KMS-11 (cell line): Measurements from ENCODE around the gene AMOTL1.
"Not testable (repeated sequence)": the region's sequence is repeated elsewhere in the genome, so short reads cannot be mapped to it uniquely, and the experiment has no call there.

Experiments used
- H2AFZ ChIP-seq: fragments of 200-600 bp; sonication (generic); 2 replicates; pipeline ENCODE4 v1.6.1; 2016; ENCODE audit warnings: antibody characterized with exemption, mixed run types, low read depth
- H3K27ac ChIP-seq: fragments of 200-600 bp; sonication (generic); 2 replicates; pipeline ENCODE4 v1.6.1; 2016; ENCODE audit warnings: mild to moderate bottlenecking, mixed run types
- H3K27me3 ChIP-seq: fragments of 200-600 bp; sonication (generic); 2 replicates; pipeline ENCODE4 v1.6.1; 2017; ENCODE audit warnings: mild to moderate bottlenecking, low read depth, mixed run types, moderate library complexity; ENCODE audit not compliant: insufficient read depth
- H3K36me3 ChIP-seq: fragments of 200-600 bp; sonication (generic); 2 replicates; pipeline ENCODE4 v1.6.1; 2017; ENCODE audit warnings: mild to moderate bottlenecking, mixed run types; ENCODE audit not compliant: insufficient read depth
- H3K4me1 ChIP-seq: fragments of 200-600 bp; sonication (generic); 2 replicates; pipeline ENCODE4 v1.6.1; 2016; ENCODE audit warnings: mild to moderate bottlenecking, low read depth, mixed run types; ENCODE audit not compliant: poor library complexity, severe bottlenecking
- H3K4me2 ChIP-seq: fragments of 200-600 bp; sonication (generic); 2 replicates; pipeline ENCODE4 v1.7.0; 2016; ENCODE audit warnings: mild to moderate bottlenecking, mixed run types
- H3K4me3 ChIP-seq: fragments of 200-600 bp; sonication (generic); IDR thresholded peaks from 2 replicates; pipeline ENCODE4 v1.6.1; 2017; ENCODE audit warnings: low read depth, low read length, mixed read lengths; ENCODE audit not compliant: insufficient read depth
- H3K79me2 ChIP-seq: fragments of 200-600 bp; sonication (generic); 2 replicates; pipeline ENCODE4 v1.6.1; 2016; ENCODE audit warnings: low read depth, mixed run types; ENCODE audit not compliant: insufficient read depth
- H3K9ac ChIP-seq: fragments of 200-600 bp; sonication (generic); 2 replicates; pipeline ENCODE4 v1.6.1; 2016; ENCODE audit warnings: mild to moderate bottlenecking, mixed run types
- H4K20me1 ChIP-seq: fragments of 200-600 bp; sonication (generic); 2 replicates; pipeline ENCODE4 v1.6.1; 2016; ENCODE audit warnings: mild to moderate bottlenecking, mixed run types; ENCODE audit not compliant: insufficient read depth
- CTCF ChIP-seq: fragments of 200-600 bp; sonication (generic); conservative IDR thresholded peaks from 2 replicates; pipeline ENCODE4 v1.6.1; 2017; ENCODE audit warnings: low read depth, mild to moderate bottlenecking, antibody characterized with exemption, low read length, moderate library complexity, mixed read lengths

AMOTL1 gene

GRCh38 chr11:94849839-94850238 lies 81.7 kb downstream of the AMOTL1 start:
- Histone ChIP-seq H3K36me3 (no peaks in the 10 kb centered on the region), H3K79me2 (no peaks in the 10 kb centered on the region), H3K4me3 (no peak overlapping the region), H3K4me2 (no peak overlapping the region), H3K27ac (no peak overlapping the region), H2AFZ (no peak overlapping the region), H4K20me1 (no peaks in the 10 kb centered on the region), H3K4me1 (no peaks in the 10 kb centered on the region), H3K9ac (no peak overlapping the region), H3K27me3 (no peaks in the 10 kb centered on the region)
- TF ChIP-seq CTCF, result no peak

GRCh38 chr11:94851864-94852636 lies 83.9 kb downstream of the AMOTL1 start:
- Histone ChIP-seq H3K36me3 (no peaks in the 10 kb centered on the region), H3K27me3 (no peaks in the 10 kb centered on the region), H2AFZ (no peak overlapping the region), H3K4me2 (no peak overlapping the region), H3K79me2 (no peaks in the 10 kb centered on the region), H3K4me3 (no peak overlapping the region), H3K27ac (no peak overlapping the region), H3K4me1 (no peaks in the 10 kb centered on the region), H4K20me1 (no peaks in the 10 kb centered on the region), H3K9ac (no peak overlapping the region)
- TF ChIP-seq CTCF, result no peak

GRCh38 chr11:94853288-94853687 lies 85.1 kb downstream of the AMOTL1 start:
- H3K4me1 ChIP-seq, H3K79me2 ChIP-seq, H3K4me3 ChIP-seq, H3K9ac ChIP-seq, H3K36me3 ChIP-seq, H2AFZ ChIP-seq, H3K27me3 ChIP-seq, H3K27ac ChIP-seq, H3K4me2 ChIP-seq, H4K20me1 ChIP-seq: not testable (repeated sequence)

- no peak for TF ChIP-seq CTCF
- Histone ChIP-seq H4K20me1 (no peaks in the 10 kb centered on the region), H3K4me2 (no peak overlapping the region), H3K4me1 (no peaks in the 10 kb centered on the region), H2AFZ (no peak overlapping the region), H3K4me3 (no peak overlapping the region), H3K27me3 (no peaks in the 10 kb centered on the region), H3K9ac (no peak overlapping the region), H3K27ac (no peak overlapping the region), H3K36me3 (no peaks in the 10 kb centered on the region), H3K79me2 (no peaks in the 10 kb centered on the region)
Observed at GRCh38 chr11:94853836-94854235, 85.7 kb downstream of the AMOTL1 start.

GRCh38 chr11:94854770-94855633 lies 86.8 kb downstream of the AMOTL1 start:
- Histone ChIP-seq H3K79me2 (no peaks in the 10 kb centered on the region), H3K4me1 (no peaks in the 10 kb centered on the region), H3K4me3 (no peak overlapping the region), H3K9ac (no peak overlapping the region), H3K27me3 (no peaks in the 10 kb centered on the region), H3K36me3 (no peaks in the 10 kb centered on the region), H3K27ac (no peak overlapping the region), H3K4me2 (no peak overlapping the region), H4K20me1 (no peaks in the 10 kb centered on the region), H2AFZ (no peak overlapping the region)
- TF ChIP-seq CTCF, result no peak
